Neural cell (in vitro differentiated cells): ENCODE measurements around the gene KBTBD12. TPM values are rescaled to one million over a fixed set of nuclear protein-coding genes. Genes with fewer than 3 reads are reported as not detected.

Source experiments
- H2AFZ ChIP-seq: fragments of 200-600, 300-800 bp; sonication (generic), shearing (Covaris generic); 2 replicates; pipeline ENCODE4 v1.6.0; 2014; ENCODE audit warnings: low read depth, mild to moderate bottlenecking, antibody characterized with exemption, low read length, moderate library complexity
- H3F3A ChIP-seq: fragments of 200-600 bp; shearing (Covaris generic); 2 replicates; pipeline ENCODE4 v1.6.1; 2016; ENCODE audit warnings: mild to moderate bottlenecking, moderate library complexity, mixed read lengths, antibody characterized with exemption, low read length; ENCODE audit not compliant: insufficient read depth, poor library complexity, severe bottlenecking
- H3K27ac ChIP-seq: fragments of 200-600, 300-800 bp; sonication (generic), shearing (Covaris generic); 2 replicates; pipeline ENCODE4 v1.5.1; 2014; ENCODE audit warnings: mild to moderate bottlenecking, low read length, moderate library complexity
- H3K27me3 ChIP-seq: fragments of 300-800, 200-600 bp; sonication (generic), shearing (Covaris generic); 2 replicates; pipeline ENCODE4 v1.6.0; 2014; ENCODE audit warnings: mild to moderate bottlenecking, low read depth, low read length, moderate library complexity; ENCODE audit not compliant: insufficient read depth
- H3K36me3 ChIP-seq: fragments of 300-800, 200-600 bp; sonication (generic), shearing (Covaris generic); 2 replicates; pipeline ENCODE4 v1.5.1; 2014; ENCODE audit warnings: mild to moderate bottlenecking, antibody characterized with exemption, low read length, moderate library complexity; ENCODE audit not compliant: insufficient read depth
- H3K4me2 ChIP-seq: fragments of 300-800, 200-600 bp; sonication (generic), shearing (Covaris generic); 2 replicates; pipeline ENCODE4 v1.6.0; 2014; ENCODE audit warnings: mild to moderate bottlenecking, low read length
- H3K4me3 ChIP-seq: fragments of 300-800, 200-600 bp; sonication (generic), shearing (Covaris generic); 2 replicates; pipeline ENCODE4 v1.5.1; 2014; ENCODE audit warnings: mild to moderate bottlenecking, low read length, moderate library complexity
- H3K79me2 ChIP-seq: fragments of 200-600 bp; shearing (Covaris generic); replicated peaks from 2 replicates; pipeline ENCODE4 v1.6.0; 2014; ENCODE audit warnings: mild to moderate bottlenecking, low read length, moderate library complexity; ENCODE audit not compliant: insufficient read depth
- H3K9ac ChIP-seq: fragments of 300-800, 200-600 bp; sonication (generic), shearing (Covaris generic); 2 replicates; pipeline ENCODE4 v1.6.1; 2016; ENCODE audit warnings: mild to moderate bottlenecking, low read length, mixed read lengths
- H3K9me2 ChIP-seq: fragments of 200-600 bp; shearing (Covaris generic); 2 replicates; pipeline ENCODE4 v1.6.1; 2016; ENCODE audit warnings: mild to moderate bottlenecking, low read length, mixed read lengths; ENCODE audit not compliant: insufficient read depth
- H3K9me3 ChIP-seq: fragments of 200-600, 300-800 bp; sonication (generic), shearing (Covaris generic); 2 replicates; pipeline ENCODE4 v1.6.1; 2016; ENCODE audit warnings: mild to moderate bottlenecking, mixed run types, low read length, moderate library complexity, mixed read lengths
- H4K20me1 ChIP-seq: fragments of 200-600 bp; shearing (Covaris generic); 2 replicates; pipeline ENCODE4 v1.6.1; 2016; ENCODE audit warnings: mild to moderate bottlenecking, mixed run types; ENCODE audit not compliant: insufficient read depth
- CTCF ChIP-seq: fragments of 450-650 bp; IDR thresholded peaks from 2 replicates; pipeline ENCODE4 v1.5.1; 2014; ENCODE audit warnings: antibody characterized with exemption, mild to moderate bottlenecking, moderate library complexity; ENCODE audit not compliant: poor library complexity, severe bottlenecking
- EP300 ChIP-seq: fragments of 450-650 bp; conservative IDR thresholded peaks from 2 replicates; pipeline ENCODE4 v1.6.1; 2014; ENCODE audit warnings: antibody characterized with exemption, mild to moderate bottlenecking, moderate library complexity; ENCODE audit not compliant: poor library complexity, severe bottlenecking
- EZH2 ChIP-seq: fragments of 200-600, 300-800 bp; shearing (Covaris generic), sonication (generic); IDR thresholded peaks from 2 replicates; pipeline ENCODE4 v1.6.1; 2014; ENCODE audit warnings: antibody characterized with exemption, low read length, borderline replicate concordance, mild to moderate bottlenecking; ENCODE audit not compliant: insufficient read depth, poor library complexity, severe bottlenecking
- MXI1 ChIP-seq: fragments of 450-650 bp; conservative IDR thresholded peaks from 2 replicates; pipeline ENCODE4 v1.6.1; 2014; ENCODE audit warnings: antibody characterized with exemption, mild to moderate bottlenecking; ENCODE audit not compliant: poor library complexity, severe bottlenecking
- POLR2AphosphoS5 ChIP-seq: IDR thresholded peaks from 2 replicates; pipeline ENCODE4 v1.6.1; 2012
- RAD21 ChIP-seq: fragments of 450-650 bp; conservative IDR thresholded peaks from 2 replicates; pipeline ENCODE4 v1.6.1; 2014; ENCODE audit warnings: antibody characterized with exemption, mild to moderate bottlenecking, moderate library complexity
- REST ChIP-seq: IDR thresholded peaks from 2 replicates; pipeline ENCODE4 v1.6.1; 2012; ENCODE audit warnings: borderline replicate concordance
- SMC3 ChIP-seq: fragments of 450-650 bp; conservative IDR thresholded peaks from 2 replicates; pipeline ENCODE4 v1.6.1; 2014; ENCODE audit warnings: antibody characterized with exemption, mild to moderate bottlenecking, moderate library complexity; ENCODE audit not compliant: poor library complexity
- TAF1 ChIP-seq: IDR thresholded peaks from 2 replicates; pipeline ENCODE4 v1.6.1; 2012; ENCODE audit warnings: low read depth
- polyA plus RNA-seq: library from polyadenylated mRNA; depleted of rRNA; stranded (reverse); fragments of >200 nt; gene quantifications from 2 replicates; pipeline ENCODE4 v1.2.3, GENCODE V29; 2014

Gene KBTBD12
- polyA plus RNA-seq, 1 donor from 2014 or later: not detected

DNA sequence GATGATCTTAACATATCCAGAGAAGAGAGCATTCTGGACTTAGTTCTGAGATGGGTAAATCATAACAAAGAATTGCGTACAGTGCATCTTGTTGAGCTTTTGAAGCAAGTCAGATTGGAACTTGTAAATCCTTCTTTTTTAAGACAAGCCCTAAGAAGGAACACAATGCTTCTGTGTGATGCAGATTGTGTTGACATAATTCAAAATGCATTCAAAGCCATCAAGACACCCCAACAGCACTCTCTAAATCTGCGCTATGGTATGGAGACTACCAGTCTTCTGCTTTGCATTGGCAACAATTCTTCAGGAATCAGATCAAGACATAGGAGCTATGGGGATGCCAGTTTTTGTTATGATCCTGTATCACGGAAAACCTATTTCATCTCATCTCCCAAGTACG is 8.6 kb downstream of the KBTBD12 start:
- H3F3A ChIP-seq: no peaks in the 10 kb centered on the region
- H3K4me2 ChIP-seq: no peak overlapping the region
- no peaks in the 10 kb centered on the region for H3K9me3 ChIP-seq
- H3K4me3 ChIP-seq: no peak overlapping the region
- no peaks in the 10 kb centered on the region for H3K36me3 ChIP-seq
- H3K79me2 ChIP-seq: no peaks in the 10 kb centered on the region
- H3K27ac ChIP-seq: no peak overlapping the region
- no peaks in the 10 kb centered on the region for H3K9me2 ChIP-seq
- H3K9ac ChIP-seq: no peak overlapping the region
- TF ChIP-seq RAD21: no peak
- no peak for TF ChIP-seq REST
- no peak for TF ChIP-seq CTCF
- no peak for TF ChIP-seq POLR2AphosphoS5
- TF ChIP-seq EP300: no peak
- no peak for TF ChIP-seq MXI1
- no peak for TF ChIP-seq TAF1
- no peak for TF ChIP-seq EZH2
- no peak for TF ChIP-seq SMC3
- H4K20me1 ChIP-seq: no peaks in the 10 kb centered on the region
- no peaks in the 10 kb centered on the region for H3K27me3 ChIP-seq
- no peak overlapping the region for H2AFZ ChIP-seq

DNA sequence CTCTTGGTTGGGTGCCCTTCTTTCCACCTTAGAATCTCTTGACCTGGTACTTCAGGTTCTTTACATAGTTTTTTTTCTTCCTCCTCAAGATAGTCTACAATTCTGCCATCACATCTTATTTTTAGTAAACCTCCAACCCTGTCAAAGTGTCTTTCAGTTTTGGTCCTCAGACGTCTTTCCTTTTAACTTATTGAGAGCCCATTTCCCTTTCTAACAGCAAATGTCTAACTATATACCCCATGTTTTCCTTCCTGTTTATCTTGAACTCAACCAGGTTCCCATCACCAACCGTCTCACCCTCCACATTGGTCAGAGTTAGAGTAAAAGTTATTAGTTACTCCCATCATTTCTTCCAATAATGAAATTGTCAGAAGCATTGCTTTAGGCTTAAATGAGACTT is 10.4 kb downstream of the KBTBD12 start:
- H3K9me2 ChIP-seq: no peaks in the 10 kb centered on the region
- H3K79me2 ChIP-seq: no peaks in the 10 kb centered on the region
- no peaks in the 10 kb centered on the region for H3K36me3 ChIP-seq
- H4K20me1 ChIP-seq: no peaks in the 10 kb centered on the region
- H3K4me2 ChIP-seq: no peak overlapping the region
- no peak overlapping the region for H3K9ac ChIP-seq
- no peak for TF ChIP-seq RAD21
- no peak for TF ChIP-seq EZH2
- no peak for TF ChIP-seq POLR2AphosphoS5
- TF ChIP-seq CTCF: no peak
- TF ChIP-seq SMC3: no peak
- no peak for TF ChIP-seq EP300
- no peak for TF ChIP-seq REST
- no peak for TF ChIP-seq MXI1
- no peak for TF ChIP-seq TAF1
- H2AFZ ChIP-seq: no peak overlapping the region
- H3K27ac ChIP-seq: no peak overlapping the region
- H3F3A ChIP-seq: no peaks in the 10 kb centered on the region
- no peaks in the 10 kb centered on the region for H3K9me3 ChIP-seq
- H3K27me3 ChIP-seq: no peaks in the 10 kb centered on the region
- no peak overlapping the region for H3K4me3 ChIP-seq
